Fibroblast of lung (primary cell): ENCODE data around the gene MYG1. TPM values are rescaled to one million over a fixed set of nuclear protein-coding genes. Genes with fewer than 3 reads are reported as not detected.

Source experiments
- DNase-seq, 2 donors: peaks; one replicate each; pipeline versions ENCODE4 v3.0.0 to v3.0.0-alpha.2; 2010; ENCODE audit warnings: low read depth in 2 of 2
- H2AFZ ChIP-seq: 2 replicates; pipeline ENCODE4 v1.5.1; 2012; ENCODE audit warnings: low read length, control low read depth, inconsistent platforms
- H3K27ac ChIP-seq: 2 replicates; pipeline ENCODE4 v1.5.1; 2011; ENCODE audit warnings: low read length, control low read depth; ENCODE audit not compliant: insufficient read depth
- H3K27me3 ChIP-seq: 2 replicates; pipeline ENCODE4 v1.5.1; 2011; ENCODE audit warnings: mild to moderate bottlenecking, low read length; ENCODE audit not compliant: control insufficient read depth, insufficient read depth
- H3K36me3 ChIP-seq: 2 replicates; pipeline ENCODE4 v1.5.1; 2011; ENCODE audit warnings: low read length; ENCODE audit not compliant: control insufficient read depth, insufficient read depth
- H3K4me1 ChIP-seq: 2 replicates; pipeline ENCODE4 v1.5.1; 2011; ENCODE audit warnings: low read length; ENCODE audit not compliant: control insufficient read depth, insufficient read depth; ENCODE audit errors: extremely low read depth
- H3K4me2 ChIP-seq: 2 replicates; pipeline ENCODE4 v1.5.1; 2011; ENCODE audit warnings: low read length, control low read depth; ENCODE audit not compliant: insufficient read depth; ENCODE audit errors: extremely low read depth
- H3K4me3 ChIP-seq, 4 experiments: fragments of 200-600 bp in 1 of 4; sonication (generic) in 1 of 4; replicated peaks in 1 of 4; 2 replicates each; pipeline ENCODE4 v1.5.1; 2011 to 2016; ENCODE audit warnings: low read length in 4 of 4, low read depth in 3 of 4, mild to moderate bottlenecking in 3 of 4, control low read depth in 2 of 4, inconsistent platforms in 1 of 4, mixed read lengths in 1 of 4; ENCODE audit not compliant: insufficient read depth in 1 of 4; ENCODE audit errors: control extremely low read depth in 1 of 4
- H3K79me2 ChIP-seq: 2 replicates; pipeline ENCODE4 v1.5.1; 2012; ENCODE audit warnings: mild to moderate bottlenecking, low read length, inconsistent platforms; ENCODE audit not compliant: control insufficient read depth, insufficient read depth
- H3K9ac ChIP-seq: 2 replicates; pipeline ENCODE4 v1.5.1; 2011; ENCODE audit warnings: mild to moderate bottlenecking, low read length, control low read depth; ENCODE audit not compliant: insufficient read depth
- H3K9me3 ChIP-seq: 2 replicates; pipeline ENCODE4 v1.5.1; 2012; ENCODE audit warnings: low read depth, low read length; ENCODE audit not compliant: control insufficient read depth, insufficient read depth
- H4K20me1 ChIP-seq: 2 replicates; pipeline ENCODE4 v1.5.1; 2011; ENCODE audit warnings: low read length; ENCODE audit not compliant: control insufficient read depth, insufficient read depth; ENCODE audit errors: extremely low read depth
- EZH2 ChIP-seq: IDR thresholded peaks from 2 replicates; pipeline ENCODE4 v1.5.1; 2012; ENCODE audit warnings: low read length, control low read depth, mild to moderate bottlenecking; ENCODE audit errors: missing control alignments
- polyA plus RNA-seq, 2 donors: library from polyadenylated mRNA; depleted of rRNA in 1 of 2; stranded (reverse) in 1 of 2; unstranded in 1 of 2; fragments of >200 nt; gene quantifications; 2 replicates each; pipeline ENCODE4 v1.2.1, GENCODE V29; 2011 to 2012; ENCODE audit warnings: missing spikeins in 1 of 2
- total RNA-seq: library from RNA; depleted of rRNA; stranded (reverse); fragments of >200 nt; gene quantifications from 2 replicates; pipeline ENCODE4 v1.2.1, GENCODE V29; 2014
- TF ChIP-seq, protein P1 (sequence below), 2 donors: IDR thresholded peaks in 1 of 2; conservative IDR thresholded peaks in 1 of 2; 1 replicate in 1 of 2; 2 replicates in 1 of 2; pipeline ENCODE4 v1.5.1; 2011 to 2012; ENCODE audit warnings: low read length in 2 of 2, control low read depth in 1 of 2, inconsistent platforms in 1 of 2, low read depth in 1 of 2, mild to moderate bottlenecking in 1 of 2

MYG1 gene
- total and polyA plus RNA-seq, 2 donors (not counting 1 experiment from before 2014, with no cell fraction given), result 40.8 to 52.0 TPM

DNA sequence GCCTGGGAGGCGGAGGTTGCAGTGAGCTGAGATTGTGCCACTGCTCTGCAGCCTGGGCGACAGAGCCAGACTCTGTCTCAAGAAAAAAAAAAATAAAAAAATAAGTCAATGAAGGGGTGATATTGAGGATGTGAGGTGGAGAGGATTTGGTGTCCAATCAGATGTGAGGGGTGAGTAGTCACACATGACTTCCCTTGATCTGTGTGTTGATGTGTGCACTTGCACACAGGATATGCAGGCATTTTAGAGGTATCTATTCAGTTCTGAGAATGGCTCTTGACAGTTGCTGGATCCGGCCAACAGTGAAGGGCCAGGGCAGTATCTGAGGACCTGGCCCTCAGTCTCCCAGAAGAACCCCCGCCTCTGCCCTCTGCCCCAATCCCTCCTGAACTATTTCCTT, 44.5 kb downstream of the MYG1 start:
- no peak overlapping the region for H3K4me2 ChIP-seq
- no peak for DNase-seq
- peaks cover 6% of the 10 kb centered on the region for H3K27me3 ChIP-seq
- H4K20me1 ChIP-seq, result no peaks in the 10 kb centered on the region
- H3K36me3 ChIP-seq, result no peaks in the 10 kb centered on the region
- no peak overlapping the region for H3K27ac ChIP-seq
- H2AFZ ChIP-seq, result no peak overlapping the region
- H3K4me3 ChIP-seq, result no peak overlapping the region
- H3K9me3 ChIP-seq, result no peaks in the 10 kb centered on the region
- TF ChIP-seq EZH2, result no peak
- TF ChIP-seq, protein P1, sequence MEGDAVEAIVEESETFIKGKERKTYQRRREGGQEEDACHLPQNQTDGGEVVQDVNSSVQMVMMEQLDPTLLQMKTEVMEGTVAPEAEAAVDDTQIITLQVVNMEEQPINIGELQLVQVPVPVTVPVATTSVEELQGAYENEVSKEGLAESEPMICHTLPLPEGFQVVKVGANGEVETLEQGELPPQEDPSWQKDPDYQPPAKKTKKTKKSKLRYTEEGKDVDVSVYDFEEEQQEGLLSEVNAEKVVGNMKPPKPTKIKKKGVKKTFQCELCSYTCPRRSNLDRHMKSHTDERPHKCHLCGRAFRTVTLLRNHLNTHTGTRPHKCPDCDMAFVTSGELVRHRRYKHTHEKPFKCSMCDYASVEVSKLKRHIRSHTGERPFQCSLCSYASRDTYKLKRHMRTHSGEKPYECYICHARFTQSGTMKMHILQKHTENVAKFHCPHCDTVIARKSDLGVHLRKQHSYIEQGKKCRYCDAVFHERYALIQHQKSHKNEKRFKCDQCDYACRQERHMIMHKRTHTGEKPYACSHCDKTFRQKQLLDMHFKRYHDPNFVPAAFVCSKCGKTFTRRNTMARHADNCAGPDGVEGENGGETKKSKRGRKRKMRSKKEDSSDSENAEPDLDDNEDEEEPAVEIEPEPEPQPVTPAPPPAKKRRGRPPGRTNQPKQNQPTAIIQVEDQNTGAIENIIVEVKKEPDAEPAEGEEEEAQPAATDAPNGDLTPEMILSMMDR (conservative IDR thresholded peaks at IDR 0.05 in 1 of 2, IDR thresholded peaks at IDR 0.05 in 1 of 2; ENCODE audit: low read depth in 1 of 2, low read length in 2 of 2), result no peak
- H3K79me2 ChIP-seq, result no peaks in the 10 kb centered on the region
- no peak overlapping the region for H3K9ac ChIP-seq
- peaks cover 9% of the 10 kb centered on the region for H3K4me1 ChIP-seq

DNA sequence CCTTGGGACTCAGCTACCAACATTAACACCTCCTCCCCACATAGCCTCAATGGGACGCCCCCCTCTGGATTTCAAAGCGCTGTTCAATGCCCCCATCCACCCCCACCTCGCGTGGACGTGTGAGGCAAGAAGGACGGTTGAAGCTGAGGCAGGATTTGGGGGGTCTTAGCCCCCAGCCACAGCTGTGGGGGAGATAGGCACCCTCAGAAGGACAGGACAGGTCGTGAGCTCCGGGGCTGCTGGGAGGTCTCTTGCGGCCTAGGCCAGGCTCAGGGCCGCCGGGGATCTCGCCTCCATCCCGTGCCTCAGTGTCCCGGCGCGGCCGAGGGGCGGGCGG, 45.0 kb downstream of the MYG1 start:
- H3K4me1 ChIP-seq, result peaks cover 9% of the 10 kb centered on the region
- H3K4me3 ChIP-seq, result peak overlapping the region in 2 of 4 experiments; percentile 13 to 74
- H3K79me2 ChIP-seq, result no peaks in the 10 kb centered on the region
- no peak overlapping the region for H3K9ac ChIP-seq
- no peaks in the 10 kb centered on the region for H3K9me3 ChIP-seq
- peaks cover 6% of the 10 kb centered on the region for H3K27me3 ChIP-seq
- H4K20me1 ChIP-seq, result no peaks in the 10 kb centered on the region
- peak overlapping the region; percentile 37 for H2AFZ ChIP-seq
- TF ChIP-seq, protein P1 (conservative IDR thresholded peaks at IDR 0.05 in 1 of 2, IDR thresholded peaks at IDR 0.05 in 1 of 2; ENCODE audit: low read depth in 1 of 2, low read length in 2 of 2), result no peak
- TF ChIP-seq EZH2, result no peak
- H3K36me3 ChIP-seq, result no peaks in the 10 kb centered on the region
- H3K27ac ChIP-seq, result no peak overlapping the region
- no peak for DNase-seq
- peak overlapping the region; percentile 51 for H3K4me2 ChIP-seq

DNA sequence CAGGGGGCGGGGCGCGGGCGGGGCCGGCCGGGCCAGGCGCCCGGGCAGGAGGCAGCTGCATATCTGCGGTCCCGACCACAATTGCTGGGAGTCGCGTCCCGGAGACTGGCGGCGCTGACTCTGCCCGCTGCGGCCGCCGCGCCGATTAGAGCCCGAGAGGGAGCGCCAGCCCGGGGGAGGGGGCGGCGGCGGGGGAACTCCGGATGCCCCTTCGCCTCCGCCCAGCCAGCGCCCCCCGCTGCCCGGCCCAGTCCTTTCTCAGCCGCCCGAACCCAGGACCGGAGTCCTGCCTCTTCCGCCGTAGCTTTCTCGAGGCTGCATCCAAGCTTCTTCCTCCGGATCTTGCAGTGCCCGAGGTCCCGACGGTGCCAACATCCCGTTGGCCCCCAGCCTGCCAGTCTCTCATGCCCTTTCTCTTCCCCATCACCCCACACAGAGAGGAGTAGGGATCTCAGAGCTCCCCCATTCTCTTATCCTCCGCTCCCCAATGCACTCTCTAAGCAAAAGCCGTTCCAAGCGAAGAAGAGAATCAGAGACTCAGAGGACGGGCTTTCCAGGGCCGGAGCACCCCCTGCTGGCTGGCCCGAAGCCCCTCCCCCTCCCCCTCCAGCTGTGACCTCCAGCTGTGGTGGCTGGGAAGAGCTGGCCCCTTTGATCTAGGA, 45.5 kb downstream of the MYG1 start:
- Histone ChIP-seq H3K9ac (peak overlapping the region; percentile 51), H3K4me2 (peak overlapping the region; percentile 92), H3K9me3 (no peaks in the 10 kb centered on the region), H3K4me1 (peaks cover 9% of the 10 kb centered on the region), H3K4me3 (peak overlapping the region; percentile 67 to 83 (median 71)), H3K27me3 (peaks cover 6% of the 10 kb centered on the region), H3K79me2 (no peaks in the 10 kb centered on the region), H2AFZ (peak overlapping the region; percentile 87), H3K27ac (peak overlapping the region; percentile 34), H4K20me1 (no peaks in the 10 kb centered on the region), H3K36me3 (no peaks in the 10 kb centered on the region)
- peak; percentile 71 to 80 for DNase-seq
- TF ChIP-seq, protein P1 (conservative IDR thresholded peaks at IDR 0.05 in 1 of 2, IDR thresholded peaks at IDR 0.05 in 1 of 2; ENCODE audit: low read depth in 1 of 2, low read length in 2 of 2), result peak; percentile 73 to 77
- no peak for TF ChIP-seq EZH2
